UCSD-AML1 (cell line): ENCODE results near the gene LLGL2.
"Not testable (repeated sequence)": the region's sequence is repeated elsewhere in the genome, so short reads cannot be mapped to it uniquely, and the experiment has no call there.

Source experiments
- DNase-seq: peaks from one replicate; lab custom pipeline; 2025; ENCODE audit not compliant: unreplicated experiment; lab: John Stamatoyannopoulos, UW

The LLGL2 gene

DNA sequence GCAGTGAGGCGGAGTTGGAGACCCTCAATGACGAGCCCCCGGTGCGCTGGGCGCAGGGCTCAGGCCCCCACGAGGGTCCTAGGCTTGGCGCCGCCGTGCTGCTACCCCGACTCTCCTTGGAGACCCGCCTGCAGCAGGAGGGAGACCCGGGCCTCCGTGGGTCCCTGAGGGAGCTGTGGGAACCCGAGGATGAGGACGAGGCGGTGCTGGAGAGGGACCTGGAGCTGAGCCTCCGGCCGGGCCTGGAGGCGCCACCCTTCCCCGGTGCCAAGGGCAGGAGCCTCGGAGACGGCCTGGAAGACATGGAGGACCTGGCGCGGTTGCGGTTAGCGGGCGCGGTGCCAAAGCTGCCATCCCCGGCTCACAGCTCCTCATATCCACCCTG is 64.4 kb downstream of the LLGL2 start:
- no peak for DNase-seq

DNA sequence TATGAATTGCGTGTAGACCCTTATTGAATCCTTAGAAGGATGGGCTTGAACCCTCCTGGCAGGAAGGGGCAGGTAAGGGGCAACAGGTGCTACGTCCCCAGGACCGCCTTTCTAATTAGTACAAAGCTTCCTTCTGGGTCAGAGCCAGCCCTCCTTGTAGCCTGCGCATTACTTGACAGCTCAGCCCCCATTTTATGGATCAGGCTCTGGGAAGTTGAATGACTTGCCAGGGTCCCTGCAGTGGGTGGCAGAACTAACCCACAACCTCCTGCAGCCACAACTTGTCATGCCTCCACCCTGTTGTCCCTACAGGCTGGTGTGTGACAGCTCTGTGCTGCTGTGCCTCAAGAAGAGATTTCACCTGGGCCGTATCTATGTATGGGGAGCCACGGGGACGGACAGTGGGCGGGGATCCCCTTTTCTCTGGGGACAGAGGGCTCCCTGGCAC is 64.8 kb downstream of the LLGL2 start:
- no peak for DNase-seq

DNA sequence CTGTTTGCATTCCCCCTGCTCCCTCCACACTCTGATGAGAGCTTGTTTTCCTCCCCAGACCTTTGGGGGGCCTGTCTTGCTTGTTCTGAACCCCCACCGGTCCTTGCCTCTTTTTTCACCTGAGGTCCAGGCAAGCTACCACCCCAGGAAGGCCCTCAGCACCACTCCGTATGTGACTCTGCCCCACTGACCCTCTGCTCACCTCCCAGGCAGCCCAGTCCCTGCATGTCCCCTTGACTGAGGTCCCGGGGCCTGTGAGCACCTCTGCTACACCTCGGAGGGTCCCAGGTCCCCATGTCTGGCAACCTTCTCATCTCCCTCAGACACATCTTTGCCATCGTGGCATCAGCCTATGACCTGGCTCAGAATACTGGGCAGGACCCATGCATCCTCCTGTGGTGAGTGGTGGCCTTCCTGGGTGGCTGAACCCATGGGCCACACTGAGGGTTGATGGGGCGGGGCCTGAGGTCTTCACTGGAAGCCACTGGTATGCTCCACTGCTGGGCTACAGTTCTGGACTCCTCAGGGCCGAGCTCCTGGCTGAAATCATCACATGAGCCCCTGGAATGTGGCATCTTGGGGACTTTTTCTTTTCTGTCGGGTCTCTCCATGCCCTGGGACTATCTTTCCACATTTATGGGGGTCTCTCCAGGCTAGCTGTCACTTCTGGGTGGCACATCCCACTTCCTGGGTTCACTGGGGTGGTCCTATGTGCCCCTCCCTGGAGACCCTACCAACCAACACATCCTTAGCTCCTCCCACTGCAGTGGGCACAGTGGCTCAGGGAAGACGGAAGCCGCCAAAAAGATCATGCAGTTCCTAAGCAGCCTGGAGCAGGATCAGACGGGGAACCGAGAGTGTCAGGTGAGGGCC is 65.6 kb downstream of the LLGL2 start:
- DNase-seq = no peak

DNA sequence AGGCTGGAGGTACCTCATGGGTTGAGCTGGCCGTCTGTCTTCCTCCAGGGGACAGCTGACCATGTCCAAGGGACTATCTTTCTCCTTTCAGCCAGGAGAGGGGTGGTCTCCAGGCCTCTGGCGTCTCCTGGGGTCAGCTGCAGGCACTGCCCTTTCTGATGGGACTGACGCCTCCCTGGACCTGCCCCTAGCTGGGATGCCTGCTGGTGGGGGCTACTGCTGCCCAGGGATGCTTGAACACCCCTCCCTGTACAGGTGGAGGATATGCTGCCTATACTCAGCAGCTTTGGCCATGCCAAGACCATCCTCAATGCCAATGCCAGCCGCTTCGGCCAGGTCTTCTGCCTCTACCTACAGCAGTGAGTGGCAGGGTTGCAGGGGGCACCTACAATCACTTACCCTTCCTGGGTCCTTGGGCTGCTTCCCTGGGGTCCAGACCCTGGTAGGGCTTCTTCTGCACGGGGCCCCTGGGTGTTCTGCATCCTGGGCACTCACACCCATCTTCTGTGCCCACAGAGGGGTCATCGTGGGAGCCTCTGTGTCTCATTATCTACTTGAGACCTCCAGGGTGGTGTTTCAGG is 66.3 kb downstream of the LLGL2 start:
- no peak for DNase-seq

DNA sequence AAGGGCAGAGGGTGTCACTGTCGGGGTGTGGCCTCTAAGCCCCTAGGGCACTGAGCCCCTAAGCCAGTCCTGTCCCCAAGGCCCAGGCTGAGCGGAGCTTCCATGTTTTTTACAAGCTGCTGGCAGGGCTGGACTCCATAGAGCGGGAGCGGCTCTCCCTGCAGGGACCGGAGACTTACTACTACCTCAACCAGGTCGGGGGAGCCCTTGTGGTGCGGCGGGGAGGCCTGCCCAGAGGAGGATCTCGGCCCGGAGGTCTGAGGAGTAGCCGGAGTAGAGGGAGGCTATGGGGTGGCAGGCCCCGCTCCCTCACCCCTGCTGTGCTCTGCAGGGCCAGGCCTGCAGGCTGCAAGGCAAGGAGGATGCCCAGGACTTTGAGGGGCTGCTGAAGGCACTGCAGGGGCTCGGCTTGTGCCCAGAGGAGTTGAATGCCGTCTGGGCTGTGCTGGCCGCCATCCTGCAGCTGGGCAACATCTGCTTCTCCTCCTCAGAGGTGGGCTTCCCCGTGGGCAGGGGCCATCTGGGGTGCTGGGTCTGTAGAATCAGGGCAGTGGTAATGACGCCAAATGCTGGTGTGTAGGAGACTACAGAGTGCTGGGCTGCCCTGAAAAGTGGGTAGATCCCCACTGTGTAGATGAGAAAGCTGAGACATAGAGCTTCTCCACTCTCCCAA is 67.0 kb downstream of the LLGL2 start:
- no peak for DNase-seq

DNA sequence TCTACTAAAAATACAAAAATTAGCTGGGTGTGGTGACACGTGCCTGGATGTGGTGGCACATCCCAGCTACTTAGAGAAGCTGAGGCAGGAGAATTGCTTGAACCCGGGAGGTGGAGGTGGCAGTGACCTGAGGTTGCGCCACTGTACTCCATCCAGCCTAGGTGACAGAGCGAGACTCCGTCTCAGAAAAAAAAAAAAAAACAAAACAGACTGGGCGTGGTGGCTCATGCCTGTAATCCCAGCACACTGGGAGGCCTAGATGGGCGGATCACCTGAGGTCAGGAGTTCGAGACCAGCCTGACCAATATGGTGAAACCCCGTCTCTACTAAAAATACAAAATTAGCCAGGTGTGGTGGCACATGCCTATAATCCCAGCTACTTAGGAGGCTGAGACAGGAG is 67.9 kb downstream of the LLGL2 start:
- DNase-seq = not testable (repeated sequence)

DNA sequence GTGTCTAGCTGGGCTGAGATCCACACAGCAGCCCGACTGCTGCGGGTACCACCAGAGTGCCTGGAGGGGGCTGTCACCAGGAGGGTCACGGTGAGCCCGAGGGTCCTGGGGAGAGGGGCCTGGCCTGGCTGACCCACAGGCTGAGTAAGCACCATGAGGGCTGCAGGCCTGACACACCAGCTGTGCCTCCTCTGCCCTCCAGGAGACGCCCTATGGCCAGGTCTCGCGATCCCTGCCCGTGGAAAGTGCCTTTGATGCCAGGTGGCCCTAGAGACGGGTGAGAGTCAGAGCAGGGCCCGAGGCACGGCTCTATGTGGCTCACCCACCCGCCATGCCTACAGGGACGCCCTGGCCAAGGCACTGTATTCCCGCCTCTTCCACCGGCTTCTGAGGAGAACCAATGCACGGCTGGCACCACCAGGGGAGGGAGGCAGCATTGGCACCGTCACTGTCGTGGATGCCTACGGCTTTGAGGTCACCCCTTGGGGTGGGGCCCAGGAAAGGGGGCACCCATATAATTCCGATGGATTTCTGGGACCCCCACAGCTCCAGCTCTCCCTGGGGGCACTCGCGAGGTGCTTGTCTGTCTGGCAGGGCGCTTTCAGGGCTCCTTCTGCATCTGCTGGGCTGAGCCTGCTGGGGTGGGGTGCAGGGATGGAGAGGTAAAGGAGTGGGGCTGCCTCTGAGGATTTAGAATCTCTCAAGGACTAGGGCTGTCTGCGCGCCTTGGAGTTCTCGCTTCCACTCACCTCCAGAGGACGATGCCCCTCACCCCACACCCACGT is 69.2 kb downstream of the LLGL2 start:
- DNase-seq = no peak

DNA sequence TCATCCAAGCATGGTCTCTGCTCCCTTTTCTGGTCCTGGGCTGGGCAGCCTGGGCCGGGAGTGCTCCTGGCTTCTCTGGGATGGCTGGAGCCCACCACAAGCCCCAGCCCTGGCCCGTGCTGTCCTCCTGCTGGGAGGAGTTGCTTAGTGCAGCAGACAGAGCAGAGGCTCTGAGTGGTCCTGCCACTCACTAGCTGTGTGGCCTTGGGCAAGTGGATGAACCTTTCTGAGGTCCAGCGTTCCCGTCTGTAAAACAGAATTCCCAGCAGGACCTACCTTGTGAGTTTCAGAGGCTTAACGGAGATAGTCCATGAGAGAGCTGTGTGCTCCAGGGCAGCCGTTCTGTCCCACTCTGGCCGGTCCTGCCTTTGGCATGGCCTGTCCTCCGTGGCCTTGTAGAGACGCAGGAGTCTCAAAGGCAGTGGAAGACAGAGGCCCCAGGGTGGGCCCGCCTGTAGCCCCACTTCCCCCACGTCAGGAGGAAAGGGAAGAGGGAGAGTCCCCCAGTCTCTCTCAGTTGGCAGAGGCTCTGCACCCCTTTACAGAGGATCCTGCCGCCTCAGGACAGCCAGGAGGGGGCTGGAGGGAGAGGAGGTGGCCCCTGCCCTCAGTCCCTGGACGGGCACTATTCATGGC is 69.9 kb downstream of the LLGL2 start:
- no peak for DNase-seq

DNA sequence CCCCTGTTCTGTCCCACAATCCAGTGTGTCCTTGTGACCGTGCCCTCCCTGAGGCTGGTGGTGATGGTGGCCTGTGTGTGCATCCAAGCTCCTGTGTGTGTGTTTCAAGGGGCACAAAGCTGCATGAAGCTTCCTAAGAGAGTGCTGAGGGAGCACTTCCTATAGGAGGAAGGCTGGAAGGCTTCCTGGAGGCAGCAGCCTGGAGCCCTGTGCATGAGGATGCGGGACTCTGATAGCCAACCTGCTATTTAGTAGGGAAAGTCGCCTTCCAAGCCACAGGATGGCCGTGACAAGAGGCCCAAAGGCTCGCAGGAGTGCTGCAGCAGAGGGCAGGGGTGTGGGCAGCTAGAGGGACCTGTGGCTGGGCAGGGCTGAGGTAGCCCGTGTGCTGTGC is 70.4 kb downstream of the LLGL2 start:
- DNase-seq = no peak

DNA sequence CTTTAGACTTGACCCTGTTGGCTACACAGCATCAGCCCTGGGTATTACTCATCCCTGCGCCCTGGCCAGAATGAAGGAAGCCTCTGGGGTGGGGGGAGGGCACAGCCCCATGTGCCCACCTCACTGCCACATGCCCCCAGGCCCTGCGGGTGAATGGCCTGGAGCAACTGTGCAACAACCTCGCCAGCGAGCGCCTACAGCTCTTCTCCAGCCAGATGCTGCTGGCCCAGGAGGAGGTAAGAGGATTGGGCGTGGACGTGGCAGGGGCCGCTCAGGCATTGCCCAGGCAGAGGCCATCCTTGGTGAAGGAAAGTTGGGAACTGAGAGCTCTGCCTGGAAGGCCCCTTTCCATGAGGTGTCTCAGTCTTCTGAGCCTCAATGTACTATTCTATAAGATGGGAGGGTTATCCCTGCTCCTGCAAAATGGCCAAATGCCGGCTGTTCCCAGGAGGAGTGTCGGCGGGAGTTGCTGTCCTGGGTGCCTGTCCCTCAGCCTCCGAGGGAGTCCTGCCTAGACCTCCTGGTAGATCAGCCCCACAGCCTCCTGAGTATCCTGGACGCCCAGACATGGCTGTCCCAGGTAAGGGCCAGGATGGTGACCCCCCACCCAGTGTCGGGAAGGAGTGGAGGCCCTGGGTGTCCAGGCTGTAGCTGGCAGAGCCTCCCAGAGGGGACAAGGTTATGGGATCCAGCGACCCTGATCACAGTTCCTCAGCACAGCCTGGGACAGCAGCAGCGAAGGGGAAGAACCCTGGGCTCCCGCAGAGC is 71.0 kb downstream of the LLGL2 start:
- DNase-seq = no peak

DNA sequence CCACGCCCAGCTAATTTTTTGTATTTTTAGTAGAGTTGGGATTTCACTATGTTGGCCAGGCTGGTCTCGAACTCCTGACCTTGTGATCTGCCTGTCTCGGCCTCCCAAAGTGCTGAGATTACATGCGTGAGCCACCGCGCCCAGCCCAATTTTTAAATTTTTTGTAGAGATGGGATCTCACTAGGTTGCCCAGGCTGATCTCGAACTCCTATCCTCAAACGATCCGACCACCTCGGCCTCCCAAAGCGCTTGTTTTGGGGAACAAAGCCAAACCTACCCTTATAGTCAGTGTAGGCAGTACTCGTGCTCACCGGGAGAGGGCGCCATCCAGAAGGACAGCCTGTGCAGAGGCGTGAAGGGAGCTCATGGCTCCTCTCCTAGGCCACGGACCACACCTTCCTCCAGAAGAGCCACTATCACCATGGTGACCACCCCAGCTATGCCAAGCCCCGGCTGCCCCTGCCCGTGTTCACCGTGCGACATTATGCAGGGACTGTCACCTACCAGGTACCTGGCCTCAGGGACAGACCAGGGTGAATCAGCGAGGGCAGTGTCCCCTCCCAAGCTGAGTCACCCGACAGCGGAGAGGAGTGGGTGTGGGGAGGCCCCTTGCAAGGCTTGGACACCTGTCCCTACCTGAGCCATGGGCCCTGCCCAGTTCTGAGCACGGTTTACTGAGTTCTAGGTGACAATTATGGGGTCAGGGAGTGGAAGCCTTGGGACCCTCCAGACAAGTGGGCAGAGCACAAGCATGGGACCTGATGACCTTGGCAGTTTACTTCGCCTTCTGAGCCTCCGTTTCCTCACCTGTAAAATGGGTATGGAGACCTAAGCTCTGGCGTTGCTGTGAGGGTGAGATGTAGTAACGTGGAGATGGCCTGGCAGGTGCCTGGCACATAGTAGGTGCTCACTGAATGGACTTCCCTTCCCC is 75.8 kb downstream of the LLGL2 start:
- DNase-seq = peak; percentile 66

DNA sequence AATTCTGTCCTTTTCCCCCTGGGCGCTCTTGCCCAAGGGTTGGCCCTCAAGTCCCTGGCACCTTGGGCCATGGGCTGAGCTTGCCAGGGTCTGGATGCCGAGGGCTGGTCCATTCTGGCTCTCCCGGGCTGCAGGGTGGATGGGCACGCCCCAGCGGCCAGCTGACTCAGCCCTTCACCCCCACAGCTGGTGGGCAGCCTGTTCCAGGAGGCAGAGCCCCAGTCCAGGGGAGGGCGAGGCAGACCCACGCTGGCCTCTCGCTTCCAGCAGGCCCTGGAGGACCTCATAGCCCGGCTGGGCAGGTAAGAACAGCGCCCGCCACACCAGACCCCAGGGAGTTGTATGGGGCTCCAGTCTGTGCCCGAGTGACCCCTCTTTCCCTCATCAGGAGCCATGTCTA is 77.1 kb downstream of the LLGL2 start:
- no peak for DNase-seq

DNA sequence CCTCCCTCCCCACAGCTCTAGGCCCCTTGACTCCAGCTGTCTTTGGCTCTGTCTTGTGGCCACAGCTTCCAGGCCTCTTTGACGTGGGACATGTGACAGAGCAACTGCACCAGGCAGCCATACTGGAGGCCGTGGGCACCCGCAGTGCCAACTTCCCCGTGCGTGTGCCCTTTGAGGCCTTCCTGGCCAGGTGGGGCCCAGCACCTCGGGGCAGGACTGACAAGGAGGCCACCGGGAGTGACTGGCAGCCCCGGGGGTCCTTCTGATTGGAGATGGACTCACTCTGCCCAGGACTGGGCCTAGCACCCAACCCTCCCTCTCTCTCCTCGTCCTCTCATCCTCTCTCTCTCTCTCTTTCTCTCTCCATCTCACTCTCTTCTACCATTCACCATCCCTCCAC is 77.6 kb downstream of the LLGL2 start:
- no peak for DNase-seq

DNA sequence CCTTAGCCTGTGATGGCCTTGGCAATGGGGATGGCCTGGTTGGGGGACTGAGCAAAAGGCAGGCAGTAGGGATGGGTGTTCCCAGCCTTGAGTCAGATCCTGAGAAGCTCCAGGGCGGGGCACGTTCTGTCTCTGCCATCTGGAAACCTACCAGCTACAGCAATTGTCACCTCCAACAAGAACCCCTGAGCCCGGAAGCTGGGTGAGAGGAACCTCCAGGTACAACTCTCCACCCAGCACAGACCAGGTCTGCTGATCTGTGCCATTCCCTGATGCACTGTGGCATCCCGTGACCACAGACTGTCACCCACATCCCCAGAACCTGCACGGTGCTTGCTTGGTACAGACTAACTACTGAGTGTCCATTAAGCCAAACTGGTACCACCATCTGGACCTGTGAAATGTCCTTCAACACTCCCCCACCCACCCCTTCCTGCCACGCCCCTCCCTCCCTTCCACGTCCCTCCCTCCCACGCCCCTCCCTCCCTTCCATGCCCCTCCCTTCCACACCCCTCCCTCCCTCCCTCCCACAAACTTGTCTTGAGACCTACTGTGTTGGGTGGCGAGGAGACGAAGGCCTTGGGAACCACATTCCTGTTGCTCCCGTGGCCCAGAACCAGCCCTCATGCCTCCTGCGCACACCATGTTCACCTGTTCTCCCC is 78.7 kb downstream of the LLGL2 start:
- DNase-seq = no peak

DNA sequence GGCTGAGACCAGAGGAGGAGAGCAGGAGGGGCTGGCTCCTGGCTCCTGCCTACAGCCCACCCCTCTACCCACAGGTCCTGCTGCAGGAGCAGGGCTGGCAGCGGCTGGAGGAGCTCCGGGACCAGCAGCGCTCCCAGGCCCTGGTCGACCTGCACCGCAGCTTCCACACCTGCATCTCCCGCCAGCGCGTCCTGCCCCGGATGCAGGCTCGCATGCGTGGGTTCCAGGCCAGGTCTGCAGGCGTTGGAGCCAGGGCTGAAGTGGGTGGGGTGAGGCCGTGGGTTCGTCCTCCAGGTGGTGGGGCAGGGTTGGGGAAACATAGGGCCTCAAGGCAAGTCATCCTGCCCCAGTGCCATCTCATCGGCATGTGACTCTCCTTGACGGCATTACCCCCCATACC is 80.3 kb downstream of the LLGL2 start:
- no peak for DNase-seq

DNA sequence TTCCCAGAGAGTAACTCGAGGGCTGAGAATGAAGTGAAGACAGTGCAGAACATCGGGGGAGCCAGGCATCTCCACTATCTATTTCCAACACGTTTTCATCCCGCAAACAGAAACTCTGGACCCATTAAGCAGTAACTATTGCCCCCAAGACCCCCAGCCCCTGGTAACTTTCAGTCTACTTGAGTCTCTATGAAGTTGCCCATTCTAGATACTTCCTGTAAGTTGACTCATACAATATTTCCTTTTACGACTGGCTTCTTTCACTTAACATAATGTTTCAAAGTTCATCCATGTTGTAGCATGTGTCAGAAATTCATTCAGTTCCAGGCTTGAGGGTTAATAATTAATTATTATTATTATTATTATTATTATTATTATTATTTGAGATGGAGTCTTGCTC is 81.6 kb downstream of the LLGL2 start:
- no peak for DNase-seq

DNA sequence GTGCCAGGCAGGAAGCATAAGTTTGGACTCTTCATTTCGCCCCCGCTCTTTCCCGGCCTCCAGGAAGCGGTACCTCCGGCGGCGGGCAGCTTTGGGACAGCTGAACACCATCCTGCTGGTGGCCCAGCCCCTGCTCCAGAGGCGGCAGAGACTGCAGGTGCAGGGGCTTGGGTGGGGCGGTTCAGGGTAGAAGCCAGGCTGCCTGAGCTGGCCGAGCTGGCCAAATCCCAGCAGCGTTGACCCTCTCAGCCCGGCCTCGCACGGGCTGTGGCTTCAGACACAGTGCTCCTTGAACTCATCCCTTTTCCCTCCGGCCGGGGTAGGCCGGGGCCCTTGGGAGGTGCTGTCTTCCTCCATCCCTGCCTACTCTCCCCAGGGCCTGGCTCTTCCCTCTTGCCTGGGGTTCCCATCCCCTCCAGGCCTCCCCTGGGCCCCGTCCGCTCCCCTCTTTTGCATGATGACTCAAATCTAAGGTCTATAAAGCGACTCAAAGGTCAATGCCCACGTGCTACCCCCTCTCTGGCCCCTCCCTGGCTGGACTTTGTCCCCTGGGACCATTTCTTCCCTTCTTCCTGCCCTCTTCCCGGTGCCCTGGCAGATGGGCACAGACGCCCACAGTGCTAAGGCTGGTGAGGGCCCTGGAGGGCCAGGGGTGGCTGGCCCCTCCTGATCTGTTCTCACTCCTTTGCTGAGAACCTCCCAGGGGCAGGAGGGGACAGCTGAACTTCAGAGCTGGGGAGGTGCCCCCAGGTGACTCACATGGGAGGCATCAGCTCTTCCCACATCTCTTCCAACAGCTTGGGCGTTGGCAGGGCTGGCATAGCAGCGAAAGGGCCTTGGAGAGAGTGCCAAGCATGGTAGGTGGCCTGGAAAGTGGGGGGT is 84.8 kb downstream of the LLGL2 start:
- DNase-seq = no peak
